ENCODE results near the gene ATF6. TPM values are rescaled to one million over a fixed set of nuclear protein-coding genes. Genes with fewer than 3 reads are reported as not detected.

The ATF6 gene
- total and polyA plus RNA-seq, 12 donors, result 2.6 to 20.9 (median 15.2) TPM

GRCh38 chr1:161747801-161748200, 18.3 kb upstream of the ATF6 start:
- no peak for ATAC-seq
- intact Hi-C loops (cut with DNase I), result loop anchor here in 9 of 10 donors (10.0 kb wide), 5 partner anchors 103 to 353 kb away; no protein-coding TSS in a partner anchor

GRCh38 chr1:161749509-161750407, 16.4 kb upstream of the ATF6 start, which contains the start of gene DUSP12:
Gene DUSP12 (plus strand): TSS chr1:161749786. CDS start chr1:161749802, 16 bp downstream.
- peaks cover 4 to 27% (median 14%) of the 10 kb centered on the region in 9 donors for H3K4me1 ChIP-seq
- intact Hi-C loops (cut with DNase I), result loop anchor here in 9 of 10 donors (5.0 to 10.0 kb wide), 6 partner anchors 105 to 702 kb away; partner anchors contain the start of gene USF1 (in 1 of the 9)
- DNase-seq (peak; percentile 92 to 96), ATAC-seq (peak; percentile 99 to 100 (median 100))
- H3K27ac ChIP-seq, result peak within 1 kb of the TSS; percentile 70 to 95 (median 89)
- H3K27me3 ChIP-seq, result peaks cover 0 to 13% (median 0%) of the 10 kb centered on the region in 7 donors
- peak in 4 of 9 donors; percentile 27 to 48 (median 40) for TF ChIP-seq CTCF (IDR thresholded peaks at IDR 0.05)
- WGBS, 2 donors, result 0 to 1% methylated on average over 65 of the region's 65 CpGs
- H3K9me3 ChIP-seq, result no peaks in the 10 kb centered on the region
- peak within 1 kb of the TSS; percentile 60 to 98 (median 88) for H3K4me3 ChIP-seq
- H3K36me3 ChIP-seq, result peaks cover 0 to 38% (median 26%) of the 10 kb centered on the region in 9 donors

More at GRCh38 chr1:161747801-161748200, 18.3 kb upstream of the ATF6 start:
- Histone ChIP-seq H3K27me3 (peaks cover 0 to 13% (median 0%) of the 10 kb centered on the region in 7 donors), H3K4me3 (no peak overlapping the region), H3K27ac (no peak overlapping the region), H3K9me3 (no peaks in the 10 kb centered on the region), H3K36me3 (peaks cover 0 to 19% (median 9%) of the 10 kb centered on the region in 9 donors), H3K4me1 (peaks cover 4 to 34% (median 14%) of the 10 kb centered on the region in 9 donors)
- no peak for DNase-seq
- WGBS, 2 donors, result 59 to 69% methylated on average over 6 of the region's 6 CpGs
- no peak for TF ChIP-seq CTCF (IDR thresholded peaks at IDR 0.05)

DNA sequence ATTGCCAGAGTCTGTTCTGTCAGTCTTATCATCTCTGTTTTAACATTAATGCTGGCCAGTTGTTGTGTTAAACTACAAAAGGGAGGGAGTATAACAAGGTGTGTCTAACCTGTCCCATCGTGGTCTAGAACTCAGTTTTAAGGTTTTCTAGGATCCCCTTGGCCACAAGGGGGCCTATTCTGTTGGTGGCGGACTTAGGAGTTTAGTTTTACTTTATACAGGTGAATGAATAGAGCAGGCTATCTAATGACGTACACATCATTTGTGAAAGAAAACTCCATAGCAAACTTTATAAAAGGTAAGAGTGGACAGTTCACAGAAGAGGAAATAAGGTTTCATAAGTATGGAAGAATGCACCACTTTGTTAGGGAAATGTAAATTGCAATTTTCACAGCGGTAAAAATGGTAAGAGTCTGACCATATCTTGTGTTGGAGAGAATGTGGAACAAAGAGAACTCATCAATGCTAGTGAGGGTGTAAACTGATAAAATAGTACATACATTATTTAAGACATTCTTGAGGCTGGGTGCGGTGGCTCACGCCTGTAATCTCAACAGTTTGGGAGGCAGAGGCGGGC, 2.5 kb upstream of the ATF6 start:
- H3K27me3 ChIP-seq, result no peaks in the 10 kb centered on the region
- peaks cover 0 to 34% (median 19%) of the 10 kb centered on the region in 9 donors for H3K4me1 ChIP-seq
- no peak for ATAC-seq
- H3K36me3 ChIP-seq, result peaks cover 0 to 18% (median 8%) of the 10 kb centered on the region in 9 donors
- peak in 7 of 9 donors; percentile 21 to 56 (median 34) for TF ChIP-seq CTCF (IDR thresholded peaks at IDR 0.05)
- no peak for DNase-seq
- intact Hi-C loops (cut with DNase I), result no loop called here
- H3K9me3 ChIP-seq, result no peaks in the 10 kb centered on the region
- 71 to 75% methylated on average over 7 of the region's 7 CpGs for WGBS, 2 donors
- no peak overlapping the region for H3K27ac ChIP-seq
- no peak overlapping the region for H3K4me3 ChIP-seq

DNA sequence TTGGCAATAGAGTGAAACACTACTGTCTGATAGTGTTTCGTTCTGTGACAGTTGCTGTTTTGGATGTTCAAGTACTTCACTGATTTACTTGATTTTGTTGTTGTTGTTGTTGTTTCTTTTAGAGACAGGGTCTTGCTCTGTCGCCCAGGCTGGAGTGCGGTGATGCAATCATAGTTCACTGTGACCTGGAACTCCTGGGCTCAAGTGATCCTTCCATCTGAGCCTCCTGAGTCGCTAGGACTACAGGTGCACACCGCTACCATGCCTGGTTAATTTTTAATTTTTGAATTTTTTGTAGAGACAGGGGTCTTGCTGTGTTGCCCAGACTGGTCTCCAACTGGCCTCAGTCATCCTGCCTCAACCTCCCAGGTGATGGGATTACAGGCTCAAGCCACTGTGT, 2.3 kb downstream of the ATF6 start:
- Histone ChIP-seq H3K9me3 (no peaks in the 10 kb centered on the region), H3K27me3 (no peaks in the 10 kb centered on the region), H3K4me1 (peaks cover 0 to 82% (median 40%) of the 10 kb centered on the region in 9 donors), H3K4me3 (no peak overlapping the region), H3K27ac (no peak overlapping the region), H3K36me3 (no peaks in the 10 kb centered on the region)
- WGBS, 2 donors, result 96 to 97% methylated on average over 5 of the region's 5 CpGs
- intact Hi-C loops (cut with DNase I), result no loop called here
- no peak for ATAC-seq
- no peak for DNase-seq
- no peak for TF ChIP-seq CTCF (IDR thresholded peaks at IDR 0.05)

All from heart right ventricle (tissue), 16 donors.